Measurements from ENCODE around the gene RACGAP1. TPM values are rescaled to one million over a fixed set of nuclear protein-coding genes. Genes with fewer than 3 reads are reported as not detected.

RACGAP1 gene
- polyA plus RNA-seq, 1 of the 3 experiments (the other 2 are of a cell fraction) = 21.5 TPM

- POLR2A ChIA-PET = no interaction called here
- Histone ChIP-seq H2AFZ (ENCODE audit: low read depth) (no peak overlapping the region), H3K4me3 (ENCODE audit: low read depth in 2 of 2, low read length in 1 of 2) (no peak overlapping the region), H3K4me2 (no peak overlapping the region), H3K27me3 (ENCODE audit: insufficient read depth) (no peaks in the 10 kb centered on the region), H4K20me1 (ENCODE audit: insufficient read depth) (peaks cover 6% of the 10 kb centered on the region; the same call in 1 of the 2 replicates), H3K9ac (no peak overlapping the region), H3K4me1 (ENCODE audit: control insufficient read depth in 1 of 2, insufficient read depth in 2 of 2, low read depth in 1 of 2, low read length in 1 of 2) (peaks cover 0 to 2% of the 10 kb centered on the region in 2 experiments; a peak in 3 of 4 replicates), H3K9me2 (no peaks in the 10 kb centered on the region), H3K36me3 (replicated peaks in 1 of 2; ENCODE audit: control insufficient read depth in 1 of 2, insufficient read depth in 2 of 2, low read length in 1 of 2) (no peaks in the 10 kb centered on the region), H3K79me2 (ENCODE audit: insufficient read depth) (peaks cover 74% of the 10 kb centered on the region), H3K9me3 (no peaks in the 10 kb centered on the region), H3F3A (replicated peaks; ENCODE audit: insufficient read depth) (peaks cover 5% of the 10 kb centered on the region), H3K27ac (ENCODE audit: low read depth in 2 of 2, low read length in 1 of 2) (no peak overlapping the region; a peak in 1 of 4 replicates)
- no peak for TF ChIP-seq RCOR1 (IDR thresholded peaks at IDR 0.05; ENCODE audit: low read length)
- no peak for TF ChIP-seq RXRA (IDR thresholded peaks at IDR 0.05; ENCODE audit: borderline replicate concordance, low read depth)
- TF ChIP-seq ELF1 (IDR thresholded peaks at IDR 0.05) = no peak
- no peak for TF ChIP-seq SIN3A (IDR thresholded peaks at IDR 0.05; ENCODE audit: borderline replicate concordance, low read depth, low read length)
- DNase-seq = no peak
- CTCF ChIA-PET = interaction anchor here (1.1 kb wide), 1 partner anchor 49 kb away, joined by 4 read pairs; no protein-coding TSS in a partner anchor
- 100% methylated on average over 1 of the region's 1 CpG for WGBS (ENCODE audit: low lambda C conversion rate)
Observed at GRCh38 chr12:50022903-50023302, 2.4 kb downstream of the RACGAP1 start.

DNA sequence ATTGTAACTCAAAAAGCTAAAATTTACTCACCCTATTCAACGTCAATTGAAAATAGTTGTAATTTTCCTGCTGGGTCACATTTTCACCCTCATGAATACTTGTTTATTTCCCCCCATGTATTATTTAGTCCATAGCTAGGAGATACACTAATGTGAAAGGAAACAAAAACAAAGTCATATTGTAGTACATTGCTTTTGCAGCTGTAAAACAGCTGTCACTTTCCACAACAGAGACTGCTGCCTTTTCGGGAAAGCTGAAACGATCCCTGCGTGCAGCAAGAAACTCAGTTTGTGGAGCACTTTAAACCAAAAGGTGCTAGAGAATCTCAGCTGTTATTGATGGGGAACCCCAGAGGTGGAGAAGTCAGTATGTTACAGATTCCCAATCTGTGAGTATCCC is 4.3 kb downstream of the RACGAP1 start:
- TF ChIP-seq, protein P1, sequence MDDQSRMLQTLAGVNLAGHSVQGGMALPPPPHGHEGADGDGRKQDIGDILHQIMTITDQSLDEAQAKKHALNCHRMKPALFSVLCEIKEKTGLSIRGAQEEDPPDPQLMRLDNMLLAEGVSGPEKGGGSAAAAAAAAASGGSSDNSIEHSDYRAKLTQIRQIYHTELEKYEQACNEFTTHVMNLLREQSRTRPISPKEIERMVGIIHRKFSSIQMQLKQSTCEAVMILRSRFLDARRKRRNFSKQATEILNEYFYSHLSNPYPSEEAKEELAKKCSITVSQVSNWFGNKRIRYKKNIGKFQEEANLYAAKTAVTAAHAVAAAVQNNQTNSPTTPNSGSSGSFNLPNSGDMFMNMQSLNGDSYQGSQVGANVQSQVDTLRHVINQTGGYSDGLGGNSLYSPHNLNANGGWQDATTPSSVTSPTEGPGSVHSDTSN (IDR thresholded peaks at IDR 0.05) = no peak
- no peak for TF ChIP-seq RXRA (IDR thresholded peaks at IDR 0.05; ENCODE audit: borderline replicate concordance, low read depth)
- TF ChIP-seq SMC3 (IDR thresholded peaks at IDR 0.05; ENCODE audit: low read depth, low read length) = no peak
- TF ChIP-seq CHD2 (IDR thresholded peaks at IDR 0.05; ENCODE audit: low read length, partially characterized antibody) = no peak
- TF ChIP-seq FOSL2 (IDR thresholded peaks at IDR 0.05; ENCODE audit: borderline replicate concordance, low read depth) = no peak
- TF ChIP-seq GABPA (IDR thresholded peaks at IDR 0.05; ENCODE audit: low read depth) = no peak
- no peak for TF ChIP-seq YY1 (IDR thresholded peaks at IDR 0.05; ENCODE audit: low read depth)
- no peak for TF ChIP-seq TEAD4 (IDR thresholded peaks at IDR 0.05; ENCODE audit: borderline replicate concordance, insufficient read depth)
- no peak for TF ChIP-seq GATA2 (CRISPR knock-in tag; IDR thresholded peaks at IDR 0.05)
- no peak for TF ChIP-seq MAX (IDR thresholded peaks at IDR 0.05; ENCODE audit: low read depth)
- no peak for TF ChIP-seq TCF12 (IDR thresholded peaks at IDR 0.05)
- TF ChIP-seq EZH2phosphoT487 (IDR thresholded peaks at IDR 0.05; ENCODE audit: borderline replicate concordance, low read depth) = no peak
- TF ChIP-seq ELF1 (IDR thresholded peaks at IDR 0.05) = no peak
- TF ChIP-seq SIN3A (IDR thresholded peaks at IDR 0.05; ENCODE audit: borderline replicate concordance, low read depth, low read length) = no peak
- TF ChIP-seq MEF2A (IDR thresholded peaks at IDR 0.05; ENCODE audit: borderline replicate concordance, low read depth) = no peak
- no peak for DNase-seq
- Histone ChIP-seq H3K79me2 (ENCODE audit: insufficient read depth) (peaks cover 93% of the 10 kb centered on the region), H3K27ac (ENCODE audit: low read depth in 2 of 2, low read length in 1 of 2) (peak overlapping the region; percentile 17 to 56; a peak in 3 of 4 replicates), H3K9me3 (no peaks in the 10 kb centered on the region), H3K4me1 (ENCODE audit: control insufficient read depth in 1 of 2, insufficient read depth in 2 of 2, low read depth in 1 of 2, low read length in 1 of 2) (peaks cover 3 to 7% of the 10 kb centered on the region in 2 experiments; a peak in 3 of 4 replicates), H3K9me2 (no peaks in the 10 kb centered on the region), H3K27me3 (ENCODE audit: insufficient read depth) (no peaks in the 10 kb centered on the region), H4K20me1 (ENCODE audit: insufficient read depth) (peaks cover 6% of the 10 kb centered on the region; the same call in 1 of the 2 replicates), H3K36me3 (replicated peaks in 1 of 2; ENCODE audit: control insufficient read depth in 1 of 2, insufficient read depth in 2 of 2, low read length in 1 of 2) (no peaks in the 10 kb centered on the region), H3K9ac (0 out of 2 replicates have a peak overlapping the region, but pooled peaks have one; percentile 3), H2AFZ (ENCODE audit: low read depth) (peak overlapping the region; percentile 60), H3F3A (replicated peaks; ENCODE audit: insufficient read depth) (peaks cover 10% of the 10 kb centered on the region), H3K4me3 (ENCODE audit: low read depth in 2 of 2, low read length in 1 of 2) (no peak overlapping the region), H3K4me2 (peak overlapping the region; percentile 70)
- POLR2A ChIA-PET = interaction anchor here (0.6 kb wide), 2 partner anchors 38 to 40 kb away, joined by 3 read pairs; no protein-coding TSS in a partner anchor
- WGBS (ENCODE audit: low lambda C conversion rate) = 83% methylated on average over 4 of the region's 4 CpGs
- CTCF ChIA-PET = interaction anchor here (0.7 to 2.4 kb wide), 10 partner anchors 9 to 162 kb away, joined by 3 to 21 read pairs (median 4); no protein-coding TSS in a partner anchor
